GM13977 (cell line): ENCODE data around the gene STX11.
A peak's percentile ranks its signal among the peaks of the same experiment; 100 is the strongest.

ENCODE experiments used
- DNase-seq: peaks from one replicate; pipeline ENCODE4 v3.0.0; 2012; ENCODE audit warnings: low spot score
- CTCF ChIP-seq: IDR thresholded peaks from 2 replicates; pipeline ENCODE4 v1.5.1; 2012; ENCODE audit warnings: mild to moderate bottlenecking, control low read depth; ENCODE audit not compliant: insufficient read depth; ENCODE audit errors: extremely low read depth, missing control alignments
- in situ Hi-C: fragments of 300-500 bp; cut with MboI; formaldehyde crosslinking; loops from one replicate; pipeline ENCODE4 v1.12.0; 2022; ENCODE audit warnings: low sequenced_read_pairs, low pct_unique_long_range_greater_than_20kb, mixed read lengths, inconsistent platforms; ENCODE audit not compliant: unreplicated experiment

The STX11 gene

GRCh38 chr6:144149894-144150709 is at the start of gene STX11:
Gene STX11 (plus strand): TSS chr6:144150517. CDS start chr6:144186628, 36,111 bp downstream.
- DNase-seq = peak; percentile 86

DNA sequence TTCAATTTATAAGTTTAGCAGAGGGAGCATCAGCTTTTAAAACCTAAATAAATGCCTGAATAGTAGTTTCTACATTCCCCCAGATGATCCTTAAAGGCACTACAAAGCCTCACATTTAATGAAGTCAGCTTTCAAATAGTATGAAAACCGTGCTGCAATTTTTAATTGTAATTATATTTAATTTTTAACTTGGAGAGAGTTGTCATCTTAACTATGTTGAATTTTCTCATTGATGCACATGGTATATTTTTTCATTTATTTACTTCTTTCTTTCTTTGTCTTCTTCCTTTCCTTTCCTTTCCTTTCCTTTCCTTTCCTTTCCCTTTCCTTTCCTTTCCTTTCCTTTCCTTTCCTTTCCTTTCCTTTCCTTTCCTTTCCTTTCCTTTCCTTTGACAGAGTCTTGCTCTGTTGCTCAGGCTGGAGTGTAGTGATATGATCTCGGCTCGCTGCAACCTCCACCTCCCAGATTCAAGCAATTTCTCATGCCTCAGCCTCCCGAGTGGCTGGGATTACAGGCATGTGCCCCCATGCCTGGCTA is 47.2 kb upstream of the STX11 start:
- in situ Hi-C loops = loop anchor here (10.0 kb wide), 1 partner anchor 382 kb away; no protein-coding TSS in a partner anchor
- no peak for DNase-seq
- no peak for TF ChIP-seq CTCF

More at GRCh38 chr6:144149894-144150709, at the start of gene STX11:
- no peak for TF ChIP-seq CTCF
- in situ Hi-C loops = no loop called here

DNA sequence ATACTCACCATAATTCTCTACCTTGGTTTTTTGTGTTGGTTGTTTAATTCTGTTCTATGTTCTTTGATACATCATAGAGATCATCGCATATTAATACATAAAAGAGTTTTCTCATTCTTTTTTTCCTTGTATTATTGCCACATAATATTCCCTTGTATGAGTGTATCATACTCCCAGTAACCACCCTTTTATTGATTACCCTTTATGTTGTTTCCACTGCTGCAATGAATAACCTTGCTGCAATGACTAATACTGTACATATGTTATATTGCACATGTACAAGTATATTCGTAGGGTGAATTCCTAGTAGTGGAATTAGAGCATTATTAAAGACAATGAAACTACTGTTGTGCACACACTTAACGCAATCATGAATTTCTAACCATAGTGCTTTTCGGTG is 45.8 kb upstream of the STX11 start:
- in situ Hi-C loops = loop anchor here (10.0 kb wide), 1 partner anchor 380 kb away; no protein-coding TSS in a partner anchor
- TF ChIP-seq CTCF = no peak
- DNase-seq = no peak

DNA sequence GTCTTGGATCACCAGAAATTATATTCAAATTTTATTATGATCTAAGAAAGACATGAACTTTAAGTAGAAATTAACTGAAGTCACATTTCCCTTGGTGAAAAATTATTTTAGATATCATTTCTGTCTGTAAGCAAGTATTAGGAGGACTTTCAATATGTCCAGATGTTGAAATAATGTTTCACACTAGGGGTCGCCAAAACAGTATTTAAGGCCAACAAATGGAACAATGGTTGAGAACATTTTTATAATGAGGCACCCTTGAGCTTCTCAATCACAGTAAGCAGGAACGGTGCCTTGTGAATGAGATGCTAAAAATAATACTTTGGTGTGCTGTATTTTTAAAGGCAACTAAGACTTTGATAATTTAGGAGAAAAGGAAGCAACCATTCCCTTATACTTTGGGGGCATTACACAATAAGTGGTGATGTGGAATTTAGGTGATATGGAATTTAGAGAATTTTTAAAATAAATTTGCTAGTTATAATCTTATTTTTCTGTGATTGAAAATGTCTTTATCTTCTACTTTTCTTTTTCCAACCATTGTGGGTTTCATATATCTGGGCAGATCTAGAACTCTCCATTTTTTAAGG is 45.3 kb upstream of the STX11 start:
- in situ Hi-C loops = loop anchor here (10.0 kb wide), 1 partner anchor 380 kb away; no protein-coding TSS in a partner anchor
- peak; percentile 68 for TF ChIP-seq CTCF
- DNase-seq = peak; percentile 64

GRCh38 chr6:144106206-144106605 is 44.1 kb upstream of the STX11 start:
- in situ Hi-C loops = loop anchor here (10.0 kb wide), 1 partner anchor 379 kb away; no protein-coding TSS in a partner anchor
- no peak for TF ChIP-seq CTCF
- no peak for DNase-seq

DNA sequence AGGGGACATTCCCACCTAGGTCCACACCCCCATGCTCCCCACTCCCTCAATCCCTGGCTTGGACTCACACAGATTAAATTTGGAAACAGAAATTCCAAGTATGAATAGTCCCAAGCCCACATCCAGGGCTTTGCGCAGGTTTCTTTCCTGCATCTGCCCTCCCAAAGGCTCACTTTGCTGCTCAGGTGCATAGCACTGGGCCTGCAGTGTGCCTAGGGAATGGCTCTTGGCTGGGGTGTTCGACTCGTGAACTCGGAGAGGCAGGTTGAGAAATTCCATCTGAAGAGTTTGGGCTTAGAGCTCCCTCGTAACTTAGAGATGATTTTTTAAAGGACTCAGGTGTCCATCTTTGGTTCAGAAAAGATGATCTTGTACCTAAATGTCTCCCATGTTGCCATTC is 40.1 kb upstream of the STX11 start:
- in situ Hi-C loops = no loop called here

More for the DNA sequence above, 40.1 kb upstream of the STX11 start:
- no peak for TF ChIP-seq CTCF
- DNase-seq = no peak
